ENCODE data around the gene TMEM120B.
A peak's percentile ranks its signal among the peaks of the same experiment; 100 is the strongest.

The TMEM120B gene

DNA sequence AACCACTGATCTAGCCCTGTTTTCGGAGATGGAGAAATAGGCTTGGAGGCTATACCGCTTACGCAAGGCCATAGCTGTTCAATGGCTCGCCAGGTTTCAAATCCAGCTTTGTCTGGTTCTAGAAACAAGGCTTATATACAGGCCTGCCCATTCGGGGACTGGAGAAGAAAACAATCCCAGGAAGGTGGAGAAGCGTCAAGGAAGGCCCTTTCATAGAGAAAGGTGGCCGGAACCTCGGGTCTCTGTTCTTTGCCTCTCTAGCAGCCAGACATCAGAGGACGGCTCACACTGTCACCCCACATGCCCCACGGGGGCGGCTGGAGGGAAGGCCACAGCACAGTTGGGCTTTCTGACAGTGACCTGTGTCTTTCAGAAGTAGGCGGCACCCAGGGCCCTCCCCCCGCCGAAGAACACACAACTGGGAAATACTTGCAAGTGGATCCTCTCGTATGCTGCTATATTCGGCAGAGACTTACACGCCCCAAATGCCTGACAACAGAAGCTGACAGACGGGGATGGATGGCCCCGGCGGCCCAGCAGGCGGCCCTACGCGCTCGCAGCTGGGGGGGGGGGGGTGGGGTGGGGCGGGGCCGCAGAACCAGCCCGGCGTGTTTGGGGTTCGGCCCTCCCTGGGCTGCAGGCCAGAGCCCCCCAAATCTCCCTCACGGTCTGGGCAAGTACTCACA, 86.7 kb downstream of the TMEM120B start (continued):
- TF ChIP-seq ZNF16 (tag by site-specific recombination; IDR thresholded peaks at IDR 0.05; ENCODE audit: low read depth): no peak
- TF ChIP-seq ZFP3 (tag by site-specific recombination; IDR thresholded peaks at IDR 0.05; ENCODE audit: low read depth): no peak
- TF ChIP-seq ZFP41 (tag by site-specific recombination; IDR thresholded peaks at IDR 0.05; ENCODE audit: borderline replicate concordance): no peak
- no peak; the same call in 1 of the 2 replicates for TF ChIP-seq GLIS1 (tag by site-specific recombination; IDR thresholded peaks at IDR 0.05)
- TF ChIP-seq, protein P1, sequence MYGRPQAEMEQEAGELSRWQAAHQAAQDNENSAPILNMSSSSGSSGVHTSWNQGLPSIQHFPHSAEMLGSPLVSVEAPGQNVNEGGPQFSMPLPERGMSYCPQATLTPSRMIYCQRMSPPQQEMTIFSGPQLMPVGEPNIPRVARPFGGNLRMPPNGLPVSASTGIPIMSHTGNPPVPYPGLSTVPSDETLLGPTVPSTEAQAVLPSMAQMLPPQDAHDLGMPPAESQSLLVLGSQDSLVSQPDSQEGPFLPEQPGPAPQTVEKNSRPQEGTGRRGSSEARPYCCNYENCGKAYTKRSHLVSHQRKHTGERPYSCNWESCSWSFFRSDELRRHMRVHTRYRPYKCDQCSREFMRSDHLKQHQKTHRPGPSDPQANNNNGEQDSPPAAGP (tag by site-specific recombination; IDR thresholded peaks at IDR 0.05): no peak
- no peak for TF ChIP-seq ZNF596 (tag by site-specific recombination; IDR thresholded peaks at IDR 0.05)
- TF ChIP-seq, protein P2, sequence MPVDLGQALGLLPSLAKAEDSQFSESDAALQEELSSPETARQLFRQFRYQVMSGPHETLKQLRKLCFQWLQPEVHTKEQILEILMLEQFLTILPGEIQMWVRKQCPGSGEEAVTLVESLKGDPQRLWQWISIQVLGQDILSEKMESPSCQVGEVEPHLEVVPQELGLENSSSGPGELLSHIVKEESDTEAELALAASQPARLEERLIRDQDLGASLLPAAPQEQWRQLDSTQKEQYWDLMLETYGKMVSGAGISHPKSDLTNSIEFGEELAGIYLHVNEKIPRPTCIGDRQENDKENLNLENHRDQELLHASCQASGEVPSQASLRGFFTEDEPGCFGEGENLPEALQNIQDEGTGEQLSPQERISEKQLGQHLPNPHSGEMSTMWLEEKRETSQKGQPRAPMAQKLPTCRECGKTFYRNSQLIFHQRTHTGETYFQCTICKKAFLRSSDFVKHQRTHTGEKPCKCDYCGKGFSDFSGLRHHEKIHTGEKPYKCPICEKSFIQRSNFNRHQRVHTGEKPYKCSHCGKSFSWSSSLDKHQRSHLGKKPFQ (tag by site-specific recombination; IDR thresholded peaks at IDR 0.05): no peak
- TF ChIP-seq, protein P3, sequence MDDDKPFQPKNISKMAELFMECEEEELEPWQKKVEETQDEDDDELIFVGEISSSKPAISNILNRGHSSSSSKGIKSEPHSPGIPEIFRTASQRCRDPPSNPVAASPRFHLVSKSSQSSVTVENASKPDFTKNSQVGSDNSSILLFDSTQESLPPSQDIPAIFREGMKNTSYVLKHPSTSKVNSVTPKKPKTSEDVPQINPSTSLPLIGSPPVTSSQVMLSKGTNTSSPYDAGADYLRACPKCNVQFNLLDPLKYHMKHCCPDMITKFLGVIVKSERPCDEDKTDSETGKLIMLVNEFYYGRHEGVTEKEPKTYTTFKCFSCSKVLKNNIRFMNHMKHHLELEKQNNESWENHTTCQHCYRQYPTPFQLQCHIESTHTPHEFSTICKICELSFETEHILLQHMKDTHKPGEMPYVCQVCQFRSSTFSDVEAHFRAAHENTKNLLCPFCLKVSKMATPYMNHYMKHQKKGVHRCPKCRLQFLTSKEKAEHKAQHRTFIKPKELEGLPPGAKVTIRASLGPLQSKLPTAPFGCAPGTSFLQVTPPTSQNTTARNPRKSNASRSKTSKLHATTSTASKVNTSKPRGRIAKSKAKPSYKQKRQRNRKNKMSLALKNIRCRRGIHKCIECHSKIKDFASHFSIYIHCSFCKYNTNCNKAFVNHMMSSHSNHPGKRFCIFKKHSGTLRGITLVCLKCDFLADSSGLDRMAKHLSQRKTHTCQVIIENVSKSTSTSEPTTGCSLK (tag by site-specific recombination; IDR thresholded peaks at IDR 0.05): no peak
- no peak for TF ChIP-seq ZNF585B (tag by site-specific recombination; IDR thresholded peaks at IDR 0.05)
- no peak for TF ChIP-seq FEZF1 (tag by site-specific recombination; IDR thresholded peaks at IDR 0.05)
- TF ChIP-seq, protein P4, sequence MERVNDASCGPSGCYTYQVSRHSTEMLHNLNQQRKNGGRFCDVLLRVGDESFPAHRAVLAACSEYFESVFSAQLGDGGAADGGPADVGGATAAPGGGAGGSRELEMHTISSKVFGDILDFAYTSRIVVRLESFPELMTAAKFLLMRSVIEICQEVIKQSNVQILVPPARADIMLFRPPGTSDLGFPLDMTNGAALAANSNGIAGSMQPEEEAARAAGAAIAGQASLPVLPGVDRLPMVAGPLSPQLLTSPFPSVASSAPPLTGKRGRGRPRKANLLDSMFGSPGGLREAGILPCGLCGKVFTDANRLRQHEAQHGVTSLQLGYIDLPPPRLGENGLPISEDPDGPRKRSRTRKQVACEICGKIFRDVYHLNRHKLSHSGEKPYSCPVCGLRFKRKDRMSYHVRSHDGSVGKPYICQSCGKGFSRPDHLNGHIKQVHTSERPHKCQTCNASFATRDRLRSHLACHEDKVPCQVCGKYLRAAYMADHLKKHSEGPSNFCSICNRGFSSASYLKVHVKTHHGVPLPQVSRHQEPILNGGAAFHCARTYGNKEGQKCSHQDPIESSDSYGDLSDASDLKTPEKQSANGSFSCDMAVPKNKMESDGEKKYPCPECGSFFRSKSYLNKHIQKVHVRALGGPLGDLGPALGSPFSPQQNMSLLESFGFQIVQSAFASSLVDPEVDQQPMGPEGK (tag by site-specific recombination; IDR thresholded peaks at IDR 0.05): no peak
- no peak for TF ChIP-seq SP3 (tag by site-specific recombination; IDR thresholded peaks at IDR 0.05)
- TF ChIP-seq, protein P5, sequence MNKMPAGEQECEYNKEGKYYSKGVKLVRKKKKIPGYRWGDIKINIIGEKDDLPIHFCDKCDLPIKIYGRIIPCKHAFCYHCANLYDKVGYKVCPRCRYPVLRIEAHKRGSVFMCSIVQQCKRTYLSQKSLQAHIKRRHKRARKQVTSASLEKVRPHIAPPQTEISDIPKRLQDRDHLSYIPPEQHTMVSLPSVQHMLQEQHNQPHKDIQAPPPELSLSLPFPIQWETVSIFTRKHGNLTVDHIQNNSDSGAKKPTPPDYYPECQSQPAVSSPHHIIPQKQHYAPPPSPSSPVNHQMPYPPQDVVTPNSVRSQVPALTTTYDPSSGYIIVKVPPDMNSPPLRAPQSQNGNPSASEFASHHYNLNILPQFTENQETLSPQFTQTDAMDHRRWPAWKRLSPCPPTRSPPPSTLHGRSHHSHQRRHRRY (tag by site-specific recombination; IDR thresholded peaks at IDR 0.05): no peak
- TF ChIP-seq ZNF366 (tag by site-specific recombination; conservative IDR thresholded peaks at IDR 0.05): no peak
- TF ChIP-seq ZNF221 (tag by site-specific recombination; IDR thresholded peaks at IDR 0.05; ENCODE audit: borderline replicate concordance): no peak

DNA sequence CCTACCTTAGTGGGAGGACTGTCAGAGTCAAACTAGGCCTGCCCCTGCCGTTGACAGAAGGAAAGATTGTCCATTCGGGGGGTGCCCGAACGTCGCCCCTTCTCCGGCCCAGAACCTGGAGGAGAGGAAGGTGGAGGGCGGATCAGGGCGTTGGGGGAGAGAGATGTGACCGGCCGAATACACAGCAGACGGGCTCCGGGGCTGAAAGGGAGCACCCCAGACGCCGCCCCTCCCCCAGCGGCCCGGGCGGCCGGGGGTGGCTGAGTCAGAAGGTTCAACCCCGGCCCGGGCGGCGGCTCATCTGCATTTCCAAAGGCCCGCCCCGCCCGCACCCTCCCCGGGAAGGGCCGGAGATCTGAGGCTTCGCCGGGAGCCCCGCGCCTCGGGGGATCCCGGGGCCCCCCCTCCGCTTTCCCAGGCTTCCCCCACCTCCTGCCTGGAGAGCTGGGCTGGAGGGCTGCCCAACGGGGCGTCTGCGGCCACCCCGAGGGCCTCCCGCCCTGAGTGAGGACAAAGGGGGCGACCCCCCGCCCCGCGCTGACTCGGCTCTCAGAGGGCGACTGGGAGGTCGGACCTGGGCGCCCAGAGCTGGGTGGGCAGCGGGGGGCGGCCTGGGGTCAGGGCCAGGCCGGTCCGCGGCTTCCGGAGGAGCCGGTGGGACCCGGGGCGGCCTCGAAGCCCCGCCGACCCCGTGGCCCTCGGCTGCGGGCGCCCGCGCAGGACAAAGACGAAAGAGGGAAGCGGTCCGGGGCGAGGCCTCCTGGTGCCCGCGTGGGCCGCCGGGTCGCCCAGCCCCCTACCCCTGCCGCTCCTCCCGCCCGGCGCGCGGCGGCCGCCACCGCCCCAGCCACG, 87.5 kb downstream of the TMEM120B start:
- H3K4me1 ChIP-seq (ENCODE audit: control insufficient read depth, insufficient read depth, low read length): peaks cover 20% of the 10 kb centered on the region
- peak overlapping the region; percentile 71 for H3K4me3 ChIP-seq (ENCODE audit: low read depth, low read length)
- no peaks in the 10 kb centered on the region for H3K9me3 ChIP-seq (ENCODE audit: control insufficient read depth, insufficient read depth, low read depth, low read length)
- H3K36me3 ChIP-seq (ENCODE audit: control insufficient read depth in 2 of 2, insufficient read depth in 1 of 2, low read length in 2 of 2): peaks cover 0 to 25% of the 10 kb centered on the region in 2 experiments; a peak in 1 of 3 replicates
- ChIA-PET CTCF (interaction anchor here (0.5 to 4.4 kb wide), 2 partner anchors 12 to 78 kb away, joined by 3 to 23 read pairs; no protein-coding TSS in a partner anchor), POLR2A (interaction anchor here (1.1 to 8.9 kb wide), 4 partner anchors 9 to 89 kb away, joined by 3 to 165 read pairs (median 9); partner anchors contain the start of gene PSMD9)
- H3K27ac ChIP-seq (ENCODE audit: extremely low read depth, low read depth, low read length): peak overlapping the region; percentile 100
- TF ChIP-seq ZNF843 (tag by site-specific recombination; IDR thresholded peaks at IDR 0.05) (peak; percentile 67; the same call in 1 of the 2 replicates), WT1 (tag by site-specific recombination; IDR thresholded peaks at IDR 0.05) (peak; percentile 80), ZNF37A (tag by site-specific recombination; IDR thresholded peaks at IDR 0.05) (no peak), SP7 (tag by site-specific recombination; IDR thresholded peaks at IDR 0.05) (peak; percentile 90), ZNF521 (tag by site-specific recombination; IDR thresholded peaks at IDR 0.05) (no peak), ZNF830 (tag by site-specific recombination; IDR thresholded peaks at IDR 0.05; ENCODE audit: low read depth) (no peak), ZNF335 (tag by site-specific recombination; conservative IDR thresholded peaks at IDR 0.05) (peak; percentile 41; the same call in 1 of the 2 replicates), ZNF530 (tag by site-specific recombination; IDR thresholded peaks at IDR 0.05; ENCODE audit: low read depth) (no peak), YY1 (tag by site-specific recombination; IDR thresholded peaks at IDR 0.05) (no peak)
- TF ChIP-seq, protein P6, sequence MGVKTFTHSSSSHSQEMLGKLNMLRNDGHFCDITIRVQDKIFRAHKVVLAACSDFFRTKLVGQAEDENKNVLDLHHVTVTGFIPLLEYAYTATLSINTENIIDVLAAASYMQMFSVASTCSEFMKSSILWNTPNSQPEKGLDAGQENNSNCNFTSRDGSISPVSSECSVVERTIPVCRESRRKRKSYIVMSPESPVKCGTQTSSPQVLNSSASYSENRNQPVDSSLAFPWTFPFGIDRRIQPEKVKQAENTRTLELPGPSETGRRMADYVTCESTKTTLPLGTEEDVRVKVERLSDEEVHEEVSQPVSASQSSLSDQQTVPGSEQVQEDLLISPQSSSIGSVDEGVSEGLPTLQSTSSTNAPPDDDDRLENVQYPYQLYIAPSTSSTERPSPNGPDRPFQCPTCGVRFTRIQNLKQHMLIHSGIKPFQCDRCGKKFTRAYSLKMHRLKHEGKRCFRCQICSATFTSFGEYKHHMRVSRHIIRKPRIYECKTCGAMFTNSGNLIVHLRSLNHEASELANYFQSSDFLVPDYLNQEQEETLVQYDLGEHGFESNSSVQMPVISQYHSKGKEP (tag by site-specific recombination; IDR thresholded peaks at IDR 0.05): peak; percentile 62; the same call in 1 of the 2 replicates

Data from HEK293 (cell line).